HepG2 (cell line): ENCODE results near the gene PDGFRB. TPM values are rescaled to one million over a fixed set of nuclear protein-coding genes. Genes with fewer than 3 reads are reported as not detected.

Source experiments
- HNF4A ChIP-seq: sonication (generic); formaldehyde crosslinking; IDR thresholded peaks from 2 replicates; pipeline ENCODE4 v1.4.0; 2020; ENCODE audit warnings: missing genetic modification reagents
- ISX ChIP-seq: sonication (generic); formaldehyde crosslinking; conservative IDR thresholded peaks from 2 replicates; pipeline ENCODE4 v1.5.0; 2020; ENCODE audit warnings: missing genetic modification reagents
- JUN ChIP-seq: sonication (generic); formaldehyde crosslinking; IDR thresholded peaks from 2 replicates; pipeline ENCODE4 v1.4.0; 2020; ENCODE audit warnings: mild to moderate bottlenecking, missing genetic modification reagents
- KDM5A ChIP-seq: fragments of 200-600 bp; sonication (generic); IDR thresholded peaks from 2 replicates; pipeline ENCODE4 v1.7.0; 2018; ENCODE audit warnings: antibody characterized with exemption, mild to moderate bottlenecking, low read length, borderline replicate concordance
- KLF11 ChIP-seq: IDR thresholded peaks from 2 replicates; pipeline ENCODE4 v1.6.1; 2016; ENCODE audit warnings: missing compliant biosample characterization
- MTF2 ChIP-seq: sonication (generic); formaldehyde crosslinking; IDR thresholded peaks from 2 replicates; pipeline ENCODE4 v1.5.0; 2020; ENCODE audit warnings: missing genetic modification reagents, borderline replicate concordance
- NCOA2 ChIP-seq: sonication (generic); formaldehyde crosslinking; IDR thresholded peaks from 2 replicates; pipeline ENCODE4 v1.8.0; 2022; ENCODE audit warnings: inconsistent platforms
- ZNF274 ChIP-seq: sonication (generic); formaldehyde crosslinking; IDR thresholded peaks from 2 replicates; pipeline ENCODE4 v1.5.1; 2020; ENCODE audit warnings: mild to moderate bottlenecking, missing genetic modification reagents
- polyA plus RNA-seq, 8 experiments: library from polyadenylated mRNA; depleted of rRNA in 3 of 8; stranded (reverse) in 7 of 8; unstranded in 1 of 8; fragments of >200 nt; fragmentation: Illumina TruSeq in 4 of 8; extraction: Trizol in 4 of 8; gene quantifications; 2 replicates each; pipeline versions ENCODE4 v1.2.1 to v1.2.3, GENCODE V29; 2011 to 2016; ENCODE audit warnings: low read depth in 4 of 8, missing spikeins in 1 of 8, mixed read lengths in 1 of 8; ENCODE audit not compliant: insufficient read depth in 1 of 8
- total RNA-seq, 5 experiments: library from RNA; depleted of rRNA; stranded (reverse); fragments of >200 nt; fragmentation: Illumina TruSeq; extraction: Trizol; gene quantifications; 2 replicates each; pipeline ENCODE4 v1.2.3, GENCODE V29; 2016; ENCODE audit warnings: low read depth in 1 of 5
- TF ChIP-seq, protein P1 (sequence below): sonication (generic); formaldehyde crosslinking; IDR thresholded peaks from 2 replicates; pipeline ENCODE4 v1.4.0; 2020; ENCODE audit warnings: mild to moderate bottlenecking, missing genetic modification reagents, borderline replicate concordance
- TF ChIP-seq, protein P2 (sequence below): sonication (generic); formaldehyde crosslinking; IDR thresholded peaks from 2 replicates; pipeline ENCODE4 v1.8.0; 2022; ENCODE audit warnings: missing genetic modification reagents, mild to moderate bottlenecking, moderate library complexity, borderline replicate concordance
- TF ChIP-seq, protein P3 (sequence below): sonication (generic); formaldehyde crosslinking; IDR thresholded peaks from 2 replicates; pipeline ENCODE4 v1.4.0; 2020; ENCODE audit warnings: missing genetic modification reagents
- TF ChIP-seq, protein P4 (sequence below): IDR thresholded peaks from 2 replicates; pipeline ENCODE4 v1.6.1; 2016

PDGFRB gene
- total and polyA plus RNA-seq, 2 of the 13 experiments (the other 11 are each of a cell fraction or from before 2014, with no cell fraction given) = 4.0 to 21.0 TPM

DNA sequence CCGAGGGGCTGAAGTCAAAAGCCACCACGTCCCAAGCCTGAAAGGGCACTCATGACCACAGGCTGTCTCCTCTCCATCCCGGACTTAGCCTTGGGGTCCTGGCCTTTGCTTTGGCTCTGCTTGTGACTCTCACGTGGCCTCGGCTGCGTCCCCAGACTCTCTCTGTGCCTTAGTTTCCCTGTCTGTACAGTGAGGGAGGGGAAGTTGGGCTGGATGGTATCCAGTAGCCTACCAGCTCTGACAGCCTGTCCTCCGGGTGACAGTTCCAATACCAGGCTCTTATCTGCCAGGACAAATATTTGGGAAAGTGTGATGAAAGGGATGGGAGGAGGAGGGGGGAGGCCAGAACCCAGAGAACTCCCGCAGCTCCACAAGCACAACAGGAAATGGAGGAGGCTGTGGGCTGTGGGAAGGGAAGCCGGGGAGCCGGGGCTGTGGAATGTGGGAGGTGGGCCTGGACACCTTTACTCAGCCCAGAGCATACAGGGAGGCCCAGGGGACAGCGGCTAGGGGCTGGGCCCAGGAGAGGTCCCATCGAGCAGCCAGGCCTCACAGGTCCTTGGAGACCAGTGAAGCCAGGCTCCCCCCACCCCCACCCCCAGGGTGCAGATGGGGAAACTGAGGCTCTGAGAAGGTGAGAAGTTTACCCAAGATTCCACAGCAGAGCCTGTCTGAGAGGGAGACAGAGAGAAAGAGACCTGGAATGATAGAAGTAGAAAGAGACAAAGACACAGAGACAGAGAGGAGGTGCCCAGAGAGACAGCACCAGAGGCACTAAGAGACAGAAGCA is 18.3 kb downstream of the PDGFRB start (continued):
- TF ChIP-seq, protein P1, sequence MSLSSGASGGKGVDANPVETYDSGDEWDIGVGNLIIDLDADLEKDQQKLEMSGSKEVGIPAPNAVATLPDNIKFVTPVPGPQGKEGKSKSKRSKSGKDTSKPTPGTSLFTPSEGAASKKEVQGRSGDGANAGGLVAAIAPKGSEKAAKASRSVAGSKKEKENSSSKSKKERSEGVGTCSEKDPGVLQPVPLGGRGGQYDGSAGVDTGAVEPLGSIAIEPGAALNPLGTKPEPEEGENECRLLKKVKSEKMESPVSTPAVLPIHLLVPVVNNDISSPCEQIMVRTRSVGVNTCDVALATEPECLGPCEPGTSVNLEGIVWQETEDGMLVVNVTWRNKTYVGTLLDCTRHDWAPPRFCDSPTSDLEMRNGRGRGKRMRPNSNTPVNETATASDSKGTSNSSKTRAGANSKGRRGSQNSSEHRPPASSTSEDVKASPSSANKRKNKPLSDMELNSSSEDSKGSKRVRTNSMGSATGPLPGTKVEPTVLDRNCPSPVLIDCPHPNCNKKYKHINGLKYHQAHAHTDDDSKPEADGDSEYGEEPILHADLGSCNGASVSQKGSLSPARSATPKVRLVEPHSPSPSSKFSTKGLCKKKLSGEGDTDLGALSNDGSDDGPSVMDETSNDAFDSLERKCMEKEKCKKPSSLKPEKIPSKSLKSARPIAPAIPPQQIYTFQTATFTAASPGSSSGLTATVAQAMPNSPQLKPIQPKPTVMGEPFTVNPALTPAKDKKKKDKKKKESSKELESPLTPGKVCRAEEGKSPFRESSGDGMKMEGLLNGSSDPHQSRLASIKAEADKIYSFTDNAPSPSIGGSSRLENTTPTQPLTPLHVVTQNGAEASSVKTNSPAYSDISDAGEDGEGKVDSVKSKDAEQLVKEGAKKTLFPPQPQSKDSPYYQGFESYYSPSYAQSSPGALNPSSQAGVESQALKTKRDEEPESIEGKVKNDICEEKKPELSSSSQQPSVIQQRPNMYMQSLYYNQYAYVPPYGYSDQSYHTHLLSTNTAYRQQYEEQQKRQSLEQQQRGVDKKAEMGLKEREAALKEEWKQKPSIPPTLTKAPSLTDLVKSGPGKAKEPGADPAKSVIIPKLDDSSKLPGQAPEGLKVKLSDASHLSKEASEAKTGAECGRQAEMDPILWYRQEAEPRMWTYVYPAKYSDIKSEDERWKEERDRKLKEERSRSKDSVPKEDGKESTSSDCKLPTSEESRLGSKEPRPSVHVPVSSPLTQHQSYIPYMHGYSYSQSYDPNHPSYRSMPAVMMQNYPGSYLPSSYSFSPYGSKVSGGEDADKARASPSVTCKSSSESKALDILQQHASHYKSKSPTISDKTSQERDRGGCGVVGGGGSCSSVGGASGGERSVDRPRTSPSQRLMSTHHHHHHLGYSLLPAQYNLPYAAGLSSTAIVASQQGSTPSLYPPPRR (CRISPR knock-in tag) = peak; percentile 98
- TF ChIP-seq HNF4A (peak; percentile 67), KLF11 (CRISPR knock-in tag) (peak; percentile 31; the same call in 1 of the 2 replicates), JUN (0 out of 2 replicates have a peak, but pooled peaks have one; percentile 89), NCOA2 (CRISPR knock-in tag) (peak; percentile 94), MTF2 (CRISPR knock-in tag) (no peak), ISX (CRISPR knock-in tag) (no peak), ZNF274 (CRISPR knock-in tag) (no peak), KDM5A (no peak)
- TF ChIP-seq, protein P2, sequence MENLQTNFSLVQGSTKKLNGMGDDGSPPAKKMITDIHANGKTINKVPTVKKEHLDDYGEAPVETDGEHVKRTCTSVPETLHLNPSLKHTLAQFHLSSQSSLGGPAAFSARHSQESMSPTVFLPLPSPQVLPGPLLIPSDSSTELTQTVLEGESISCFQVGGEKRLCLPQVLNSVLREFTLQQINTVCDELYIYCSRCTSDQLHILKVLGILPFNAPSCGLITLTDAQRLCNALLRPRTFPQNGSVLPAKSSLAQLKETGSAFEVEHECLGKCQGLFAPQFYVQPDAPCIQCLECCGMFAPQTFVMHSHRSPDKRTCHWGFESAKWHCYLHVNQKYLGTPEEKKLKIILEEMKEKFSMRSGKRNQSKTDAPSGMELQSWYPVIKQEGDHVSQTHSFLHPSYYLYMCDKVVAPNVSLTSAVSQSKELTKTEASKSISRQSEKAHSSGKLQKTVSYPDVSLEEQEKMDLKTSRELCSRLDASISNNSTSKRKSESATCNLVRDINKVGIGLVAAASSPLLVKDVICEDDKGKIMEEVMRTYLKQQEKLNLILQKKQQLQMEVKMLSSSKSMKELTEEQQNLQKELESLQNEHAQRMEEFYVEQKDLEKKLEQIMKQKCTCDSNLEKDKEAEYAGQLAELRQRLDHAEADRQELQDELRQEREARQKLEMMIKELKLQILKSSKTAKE (CRISPR knock-in tag) = peak; percentile 97
- TF ChIP-seq, protein P3, sequence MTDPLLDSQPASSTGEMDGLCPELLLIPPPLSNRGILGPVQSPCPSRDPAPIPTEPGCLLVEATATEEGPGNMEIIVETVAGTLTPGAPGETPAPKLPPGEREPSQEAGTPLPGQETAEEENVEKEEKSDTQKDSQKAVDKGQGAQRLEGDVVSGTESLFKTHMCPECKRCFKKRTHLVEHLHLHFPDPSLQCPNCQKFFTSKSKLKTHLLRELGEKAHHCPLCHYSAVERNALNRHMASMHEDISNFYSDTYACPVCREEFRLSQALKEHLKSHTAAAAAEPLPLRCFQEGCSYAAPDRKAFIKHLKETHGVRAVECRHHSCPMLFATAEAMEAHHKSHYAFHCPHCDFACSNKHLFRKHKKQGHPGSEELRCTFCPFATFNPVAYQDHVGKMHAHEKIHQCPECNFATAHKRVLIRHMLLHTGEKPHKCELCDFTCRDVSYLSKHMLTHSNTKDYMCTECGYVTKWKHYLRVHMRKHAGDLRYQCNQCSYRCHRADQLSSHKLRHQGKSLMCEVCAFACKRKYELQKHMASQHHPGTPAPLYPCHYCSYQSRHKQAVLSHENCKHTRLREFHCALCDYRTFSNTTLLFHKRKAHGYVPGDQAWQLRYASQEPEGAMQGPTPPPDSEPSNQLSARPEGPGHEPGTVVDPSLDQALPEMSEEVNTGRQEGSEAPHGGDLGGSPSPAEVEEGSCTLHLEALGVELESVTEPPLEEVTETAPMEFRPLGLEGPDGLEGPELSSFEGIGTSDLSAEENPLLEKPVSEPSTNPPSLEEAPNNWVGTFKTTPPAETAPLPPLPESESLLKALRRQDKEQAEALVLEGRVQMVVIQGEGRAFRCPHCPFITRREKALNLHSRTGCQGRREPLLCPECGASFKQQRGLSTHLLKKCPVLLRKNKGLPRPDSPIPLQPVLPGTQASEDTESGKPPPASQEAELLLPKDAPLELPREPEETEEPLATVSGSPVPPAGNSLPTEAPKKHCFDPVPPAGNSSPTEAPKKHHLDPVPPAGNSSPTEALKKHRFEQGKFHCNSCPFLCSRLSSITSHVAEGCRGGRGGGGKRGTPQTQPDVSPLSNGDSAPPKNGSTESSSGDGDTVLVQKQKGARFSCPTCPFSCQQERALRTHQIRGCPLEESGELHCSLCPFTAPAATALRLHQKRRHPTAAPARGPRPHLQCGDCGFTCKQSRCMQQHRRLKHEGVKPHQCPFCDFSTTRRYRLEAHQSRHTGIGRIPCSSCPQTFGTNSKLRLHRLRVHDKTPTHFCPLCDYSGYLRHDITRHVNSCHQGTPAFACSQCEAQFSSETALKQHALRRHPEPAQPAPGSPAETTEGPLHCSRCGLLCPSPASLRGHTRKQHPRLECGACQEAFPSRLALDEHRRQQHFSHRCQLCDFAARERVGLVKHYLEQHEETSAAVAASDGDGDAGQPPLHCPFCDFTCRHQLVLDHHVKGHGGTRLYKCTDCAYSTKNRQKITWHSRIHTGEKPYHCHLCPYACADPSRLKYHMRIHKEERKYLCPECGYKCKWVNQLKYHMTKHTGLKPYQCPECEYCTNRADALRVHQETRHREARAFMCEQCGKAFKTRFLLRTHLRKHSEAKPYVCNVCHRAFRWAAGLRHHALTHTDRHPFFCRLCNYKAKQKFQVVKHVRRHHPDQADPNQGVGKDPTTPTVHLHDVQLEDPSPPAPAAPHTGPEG (CRISPR knock-in tag) = no peak
- TF ChIP-seq, protein P4, sequence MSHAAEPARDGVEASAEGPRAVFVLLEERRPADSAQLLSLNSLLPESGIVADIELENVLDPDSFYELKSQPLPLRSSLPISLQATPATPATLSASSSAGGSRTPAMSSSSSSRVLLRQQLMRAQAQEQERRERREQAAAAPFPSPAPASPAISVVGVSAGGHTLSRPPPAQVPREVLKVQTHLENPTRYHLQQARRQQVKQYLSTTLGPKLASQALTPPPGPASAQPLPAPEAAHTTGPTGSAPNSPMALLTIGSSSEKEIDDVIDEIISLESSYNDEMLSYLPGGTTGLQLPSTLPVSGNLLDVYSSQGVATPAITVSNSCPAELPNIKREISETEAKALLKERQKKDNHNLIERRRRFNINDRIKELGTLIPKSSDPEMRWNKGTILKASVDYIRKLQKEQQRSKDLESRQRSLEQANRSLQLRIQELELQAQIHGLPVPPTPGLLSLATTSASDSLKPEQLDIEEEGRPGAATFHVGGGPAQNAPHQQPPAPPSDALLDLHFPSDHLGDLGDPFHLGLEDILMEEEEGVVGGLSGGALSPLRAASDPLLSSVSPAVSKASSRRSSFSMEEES (CRISPR knock-in tag) = 0 out of 2 replicates have a peak, but pooled peaks have one; percentile 35
